PC-3 (cell line): Measurements from ENCODE around the gene SRSF10.

Experiments used
- CTCF ChIP-seq: fragments of 300-600 bp; sonication (generic); conservative IDR thresholded peaks from 2 replicates; pipeline ENCODE4 v1.5.1; 2017; ENCODE audit warnings: antibody characterized with exemption, low read depth, mild to moderate bottlenecking, low read length
- EZH2 ChIP-seq: fragments of 300-600 bp; sonication (generic); IDR thresholded peaks from one replicate; pipeline ENCODE4 v1.6.1; 2017; ENCODE audit warnings: antibody characterized with exemption, mild to moderate bottlenecking, low read length; ENCODE audit not compliant: unreplicated experiment
- EZH2phosphoT487 ChIP-seq: fragments of 300-600 bp; sonication (generic); IDR thresholded peaks from 2 replicates; pipeline ENCODE4 v1.6.1; 2018; ENCODE audit warnings: mild to moderate bottlenecking, antibody characterized with exemption, low read length, borderline replicate concordance

GRCh38 chr1:24020025-24020424 lies 39.9 kb upstream of the SRSF10 start:
- TF ChIP-seq CTCF (no peak), EZH2 (no peak), EZH2phosphoT487 (no peak)
